ENCODE results near the gene FAM13A. TPM values are rescaled to one million over a fixed set of nuclear protein-coding genes. Genes with fewer than 3 reads are reported as not detected.

The FAM13A gene
- total and polyA plus RNA-seq, 7 donors, result 3.8 to 76.0 (median 15.2) TPM

DNA sequence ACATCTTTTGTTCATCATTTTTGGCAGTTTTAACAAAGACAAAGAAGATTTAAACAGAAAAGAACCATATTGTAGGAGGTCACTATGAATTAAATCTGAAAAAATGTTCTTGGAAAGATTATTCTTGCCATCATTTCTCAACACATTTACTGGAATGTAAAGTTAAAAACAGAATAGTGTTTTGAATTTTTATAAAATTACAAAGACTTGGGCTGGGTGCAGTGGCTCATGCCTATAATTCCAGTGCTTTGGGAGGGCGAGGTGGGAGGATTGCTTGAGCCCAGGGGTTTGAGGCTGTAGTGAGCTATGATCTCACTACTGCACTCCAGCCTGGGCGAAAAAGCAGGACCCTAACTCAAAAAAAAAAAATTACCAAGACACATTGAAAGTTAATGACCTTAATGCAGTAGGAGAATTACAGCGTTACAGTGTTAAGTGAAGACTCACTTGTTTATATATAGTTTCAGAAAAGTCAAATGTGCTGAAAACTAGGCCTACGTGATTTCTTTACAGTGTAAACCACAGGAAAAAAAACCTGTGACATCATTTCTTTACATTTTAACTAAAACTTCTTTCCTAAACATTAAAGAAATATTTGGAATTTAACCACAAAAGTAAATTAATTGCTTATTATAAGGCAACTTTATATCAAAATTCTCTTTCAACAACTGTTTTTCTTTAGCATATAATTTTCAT lies 7.9 kb downstream of the FAM13A start:
- intact Hi-C loops (cut with DNase I), result no loop called here
- Histone ChIP-seq H3K36me3 (ENCODE audit: insufficient read depth in 1 of 2, low read depth in 1 of 2) (no peaks in the 10 kb centered on the region), H3K27me3 (ENCODE audit: insufficient read depth in 3 of 3, low read length in 2 of 3) (no peaks in the 10 kb centered on the region), H3K9me3 (peaks cover 9% of the 10 kb centered on the region), H3K27ac (no peak overlapping the region), H3K4me1 (peaks cover 6% of the 10 kb centered on the region), H3K4me3 (no peak overlapping the region)
- WGBS, 3 donors, result 92 to 98% (median 95%) methylated on average over 4 of the region's 4 CpGs
- ATAC-seq (no peak), DNase-seq (no peak)
- TF ChIP-seq, protein P1, sequence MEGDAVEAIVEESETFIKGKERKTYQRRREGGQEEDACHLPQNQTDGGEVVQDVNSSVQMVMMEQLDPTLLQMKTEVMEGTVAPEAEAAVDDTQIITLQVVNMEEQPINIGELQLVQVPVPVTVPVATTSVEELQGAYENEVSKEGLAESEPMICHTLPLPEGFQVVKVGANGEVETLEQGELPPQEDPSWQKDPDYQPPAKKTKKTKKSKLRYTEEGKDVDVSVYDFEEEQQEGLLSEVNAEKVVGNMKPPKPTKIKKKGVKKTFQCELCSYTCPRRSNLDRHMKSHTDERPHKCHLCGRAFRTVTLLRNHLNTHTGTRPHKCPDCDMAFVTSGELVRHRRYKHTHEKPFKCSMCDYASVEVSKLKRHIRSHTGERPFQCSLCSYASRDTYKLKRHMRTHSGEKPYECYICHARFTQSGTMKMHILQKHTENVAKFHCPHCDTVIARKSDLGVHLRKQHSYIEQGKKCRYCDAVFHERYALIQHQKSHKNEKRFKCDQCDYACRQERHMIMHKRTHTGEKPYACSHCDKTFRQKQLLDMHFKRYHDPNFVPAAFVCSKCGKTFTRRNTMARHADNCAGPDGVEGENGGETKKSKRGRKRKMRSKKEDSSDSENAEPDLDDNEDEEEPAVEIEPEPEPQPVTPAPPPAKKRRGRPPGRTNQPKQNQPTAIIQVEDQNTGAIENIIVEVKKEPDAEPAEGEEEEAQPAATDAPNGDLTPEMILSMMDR (IDR thresholded peaks at IDR 0.05), result no peak

DNA sequence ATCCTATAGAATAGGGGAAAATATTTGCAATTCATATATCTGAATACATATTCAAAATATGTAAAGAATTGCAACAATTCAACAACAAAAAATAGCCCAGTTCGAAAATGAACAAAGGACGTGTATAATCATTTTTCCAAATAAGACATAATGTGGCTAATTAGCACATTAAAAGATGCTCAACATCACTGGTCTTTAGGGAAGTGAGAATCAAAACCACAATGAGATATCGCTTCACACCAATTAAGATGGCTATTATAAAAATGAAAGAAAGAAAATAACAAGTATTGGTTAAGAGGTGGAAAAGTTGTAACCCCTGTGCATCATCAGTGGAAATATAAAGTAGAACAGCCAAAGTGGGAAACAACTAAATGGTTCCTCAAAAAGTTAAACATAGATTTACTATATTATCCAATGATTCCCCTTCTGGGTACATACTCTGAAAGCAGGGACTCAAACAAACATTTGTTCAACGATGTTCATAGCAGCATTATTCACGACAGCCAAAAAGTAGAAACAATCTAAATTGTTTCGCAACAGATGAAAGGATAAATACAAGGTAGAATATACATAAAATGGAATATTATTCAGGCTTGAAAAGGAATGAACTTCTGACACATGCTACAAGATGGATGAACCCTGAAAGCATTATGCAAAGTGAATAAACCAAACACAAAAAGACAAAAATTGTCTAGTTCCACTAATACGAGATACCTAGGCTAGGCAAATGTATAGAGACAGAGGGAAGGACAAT lies 12.7 kb downstream of the FAM13A start:
- H3K36me3 ChIP-seq (ENCODE audit: insufficient read depth in 1 of 2, low read depth in 1 of 2), result no peaks in the 10 kb centered on the region
- no peak for DNase-seq
- H3K27ac ChIP-seq, result no peak overlapping the region
- no peaks in the 10 kb centered on the region for H3K27me3 ChIP-seq (ENCODE audit: insufficient read depth in 3 of 3, low read length in 2 of 3)
- TF ChIP-seq, protein P1 (IDR thresholded peaks at IDR 0.05), result no peak
- H3K4me3 ChIP-seq, result no peak overlapping the region
- intact Hi-C loops (cut with DNase I), result no loop called here
- no peak for ATAC-seq
- H3K9me3 ChIP-seq, result no peaks in the 10 kb centered on the region
- WGBS, 3 donors, result 94 to 98% (median 98%) methylated on average over 7 of the region's 7 CpGs
- no peaks in the 10 kb centered on the region for H3K4me1 ChIP-seq

DNA sequence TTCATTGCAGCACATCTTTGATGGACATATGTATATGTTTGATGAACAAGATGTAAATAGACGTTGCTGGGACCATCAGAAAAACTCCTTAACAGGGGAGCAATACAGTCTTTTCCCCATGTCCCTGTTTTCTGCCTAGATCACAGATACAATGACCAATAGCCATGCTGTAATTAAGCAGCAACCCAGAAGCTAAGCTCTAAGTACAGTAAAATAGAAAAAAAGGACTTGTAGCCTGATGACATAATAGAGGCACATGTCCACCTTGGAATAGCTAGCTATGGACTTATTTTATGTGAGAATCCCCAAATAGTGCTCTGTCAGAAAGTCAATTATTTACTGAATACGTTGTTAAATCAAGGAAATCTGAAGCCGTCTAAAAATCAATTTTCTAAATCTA lies 14.9 kb downstream of the FAM13A start:
- H3K27ac ChIP-seq, result no peak overlapping the region
- H3K4me3 ChIP-seq, result no peak overlapping the region
- H3K4me1 ChIP-seq, result no peaks in the 10 kb centered on the region
- DNase-seq (no peak), ATAC-seq (no peak)
- WGBS, 3 donors, result 87 to 91% (median 90%) methylated on average over 3 of the region's 3 CpGs
- no peaks in the 10 kb centered on the region for H3K36me3 ChIP-seq (ENCODE audit: insufficient read depth in 1 of 2, low read depth in 1 of 2)
- intact Hi-C loops (cut with DNase I), result no loop called here
- TF ChIP-seq, protein P1 (IDR thresholded peaks at IDR 0.05), result no peak
- no peaks in the 10 kb centered on the region for H3K27me3 ChIP-seq (ENCODE audit: insufficient read depth in 3 of 3, low read length in 2 of 3)
- H3K9me3 ChIP-seq, result no peaks in the 10 kb centered on the region

DNA sequence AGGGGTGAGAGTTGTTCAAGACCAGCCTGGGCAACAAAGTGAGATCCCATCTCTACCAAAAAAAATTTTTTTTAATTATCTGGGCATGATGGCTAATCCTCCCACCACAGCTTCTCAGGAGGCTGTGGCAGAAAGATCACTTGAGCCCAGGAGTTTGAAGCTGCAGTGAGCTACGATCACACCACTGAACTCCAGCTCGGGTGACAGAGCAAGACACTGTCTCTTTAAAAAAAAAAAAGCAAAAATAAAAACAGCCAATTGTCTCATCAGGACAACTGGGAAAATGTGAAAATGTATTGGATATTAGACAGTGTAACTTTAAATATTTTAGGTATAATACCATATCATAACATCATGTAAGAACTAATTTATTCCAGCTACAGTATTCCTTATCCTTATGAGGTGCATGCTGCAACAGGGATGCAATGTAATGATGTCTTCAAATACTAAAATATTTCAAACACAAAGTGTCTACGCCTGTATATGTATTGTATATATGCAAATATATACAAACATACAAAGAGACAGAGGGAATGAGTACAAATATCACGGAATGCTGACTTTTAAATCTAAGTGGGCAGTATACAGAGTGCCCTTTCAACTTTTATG lies 17.2 kb downstream of the FAM13A start:
- Histone ChIP-seq H3K36me3 (ENCODE audit: insufficient read depth in 1 of 2, low read depth in 1 of 2) (no peaks in the 10 kb centered on the region), H3K27ac (no peak overlapping the region), H3K4me1 (no peaks in the 10 kb centered on the region), H3K27me3 (ENCODE audit: insufficient read depth in 3 of 3, low read length in 2 of 3) (no peaks in the 10 kb centered on the region), H3K9me3 (no peaks in the 10 kb centered on the region), H3K4me3 (no peak overlapping the region)
- 58 to 72% (median 65%) methylated on average over 4 of the region's 4 CpGs for WGBS, 3 donors
- TF ChIP-seq, protein P1 (IDR thresholded peaks at IDR 0.05), result no peak
- intact Hi-C loops (cut with DNase I), result no loop called here
- no peak for ATAC-seq
- DNase-seq, result no peak
